ENCODE measurements around the gene PHACTR2. TPM values are rescaled to one million over a fixed set of nuclear protein-coding genes. Genes with fewer than 3 reads are reported as not detected.

PHACTR2 gene
- total and polyA plus RNA-seq, 4 donors = 4.0 to 23.8 (median 15.0) TPM

DNA sequence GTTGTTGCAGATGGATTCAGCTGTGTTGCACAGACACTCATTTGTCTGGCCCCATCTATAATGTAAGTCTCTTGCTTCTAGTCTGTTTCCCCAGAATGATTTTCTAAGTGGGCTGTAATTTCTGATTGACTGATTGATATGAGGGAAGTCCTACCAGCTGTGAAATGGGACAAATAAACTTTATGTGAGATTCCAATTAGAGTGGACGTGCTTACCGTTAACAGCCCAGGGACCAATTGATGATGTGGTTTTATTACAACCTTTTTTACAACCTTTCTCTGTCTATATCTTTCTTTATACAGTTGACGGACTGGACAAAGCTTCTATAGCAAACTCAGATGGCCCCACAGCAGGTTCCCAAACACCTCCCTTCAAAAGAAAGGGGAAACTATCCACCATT lies 33.9 kb downstream of the PHACTR2 start:
- no peak overlapping the region for H3K27ac ChIP-seq (ENCODE audit: low read depth in 1 of 2, low read length in 2 of 2)
- no peak for DNase-seq (ENCODE audit: low spot score)
- H3K4me3 ChIP-seq (ENCODE audit: low read depth in 1 of 3, low read length in 3 of 3) = no peak overlapping the region
- H3K4me1 ChIP-seq (ENCODE audit: control insufficient read depth in 4 of 4, insufficient read depth in 4 of 4, low read length in 3 of 4) = no peaks in the 10 kb centered on the region
- H3K9me3 ChIP-seq (ENCODE audit: control insufficient read depth in 4 of 4, low read length in 3 of 4) = no peaks in the 10 kb centered on the region
- no peaks in the 10 kb centered on the region for H3K27me3 ChIP-seq (ENCODE audit: control insufficient read depth in 4 of 4, insufficient read depth in 4 of 4, low read length in 3 of 4)
- no peak overlapping the region for H3K9ac ChIP-seq (ENCODE audit: low read depth in 1 of 2, low read length in 2 of 2)
- WGBS = 96% methylated on average over 3 of the region's 3 CpGs
- H3K36me3 ChIP-seq (ENCODE audit: control insufficient read depth in 4 of 4, insufficient read depth in 3 of 4, low read depth in 1 of 4, low read length in 3 of 4) = peaks cover 0 to 4% (median 3%) of the 10 kb centered on the region in 4 donors
- TF ChIP-seq, protein P1, sequence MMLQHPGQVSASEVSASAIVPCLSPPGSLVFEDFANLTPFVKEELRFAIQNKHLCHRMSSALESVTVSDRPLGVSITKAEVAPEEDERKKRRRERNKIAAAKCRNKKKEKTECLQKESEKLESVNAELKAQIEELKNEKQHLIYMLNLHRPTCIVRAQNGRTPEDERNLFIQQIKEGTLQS (IDR thresholded peaks at IDR 0.05) = no peak
- TF ChIP-seq EGR1 (IDR thresholded peaks at IDR 0.05; ENCODE audit: low read depth in 2 of 2) = no peak
- TF ChIP-seq, protein P2, sequence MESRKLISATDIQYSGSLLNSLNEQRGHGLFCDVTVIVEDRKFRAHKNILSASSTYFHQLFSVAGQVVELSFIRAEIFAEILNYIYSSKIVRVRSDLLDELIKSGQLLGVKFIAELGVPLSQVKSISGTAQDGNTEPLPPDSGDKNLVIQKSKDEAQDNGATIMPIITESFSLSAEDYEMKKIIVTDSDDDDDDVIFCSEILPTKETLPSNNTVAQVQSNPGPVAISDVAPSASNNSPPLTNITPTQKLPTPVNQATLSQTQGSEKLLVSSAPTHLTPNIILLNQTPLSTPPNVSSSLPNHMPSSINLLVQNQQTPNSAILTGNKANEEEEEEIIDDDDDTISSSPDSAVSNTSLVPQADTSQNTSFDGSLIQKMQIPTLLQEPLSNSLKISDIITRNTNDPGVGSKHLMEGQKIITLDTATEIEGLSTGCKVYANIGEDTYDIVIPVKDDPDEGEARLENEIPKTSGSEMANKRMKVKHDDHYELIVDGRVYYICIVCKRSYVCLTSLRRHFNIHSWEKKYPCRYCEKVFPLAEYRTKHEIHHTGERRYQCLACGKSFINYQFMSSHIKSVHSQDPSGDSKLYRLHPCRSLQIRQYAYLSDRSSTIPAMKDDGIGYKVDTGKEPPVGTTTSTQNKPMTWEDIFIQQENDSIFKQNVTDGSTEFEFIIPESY (IDR thresholded peaks at IDR 0.05) = no peak
- TF ChIP-seq, protein P3, sequence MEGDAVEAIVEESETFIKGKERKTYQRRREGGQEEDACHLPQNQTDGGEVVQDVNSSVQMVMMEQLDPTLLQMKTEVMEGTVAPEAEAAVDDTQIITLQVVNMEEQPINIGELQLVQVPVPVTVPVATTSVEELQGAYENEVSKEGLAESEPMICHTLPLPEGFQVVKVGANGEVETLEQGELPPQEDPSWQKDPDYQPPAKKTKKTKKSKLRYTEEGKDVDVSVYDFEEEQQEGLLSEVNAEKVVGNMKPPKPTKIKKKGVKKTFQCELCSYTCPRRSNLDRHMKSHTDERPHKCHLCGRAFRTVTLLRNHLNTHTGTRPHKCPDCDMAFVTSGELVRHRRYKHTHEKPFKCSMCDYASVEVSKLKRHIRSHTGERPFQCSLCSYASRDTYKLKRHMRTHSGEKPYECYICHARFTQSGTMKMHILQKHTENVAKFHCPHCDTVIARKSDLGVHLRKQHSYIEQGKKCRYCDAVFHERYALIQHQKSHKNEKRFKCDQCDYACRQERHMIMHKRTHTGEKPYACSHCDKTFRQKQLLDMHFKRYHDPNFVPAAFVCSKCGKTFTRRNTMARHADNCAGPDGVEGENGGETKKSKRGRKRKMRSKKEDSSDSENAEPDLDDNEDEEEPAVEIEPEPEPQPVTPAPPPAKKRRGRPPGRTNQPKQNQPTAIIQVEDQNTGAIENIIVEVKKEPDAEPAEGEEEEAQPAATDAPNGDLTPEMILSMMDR (IDR thresholded peaks at IDR 0.05; ENCODE audit: low read depth, low read length, missing input control) = no peak
- TF ChIP-seq JUND (IDR thresholded peaks at IDR 0.05) = no peak
- no peak for TF ChIP-seq GABPA (IDR thresholded peaks at IDR 0.05 in 1 of 2, conservative IDR thresholded peaks at IDR 0.05 in 1 of 2)
- no peak for TF ChIP-seq FOXA1 (IDR thresholded peaks at IDR 0.05)
- no peak for TF ChIP-seq HNF4A (conservative IDR thresholded peaks at IDR 0.05)
- TF ChIP-seq, protein P4, sequence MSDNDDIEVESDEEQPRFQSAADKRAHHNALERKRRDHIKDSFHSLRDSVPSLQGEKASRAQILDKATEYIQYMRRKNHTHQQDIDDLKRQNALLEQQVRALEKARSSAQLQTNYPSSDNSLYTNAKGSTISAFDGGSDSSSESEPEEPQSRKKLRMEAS (IDR thresholded peaks at IDR 0.05) = no peak
- TF ChIP-seq HNF4G (IDR thresholded peaks at IDR 0.05) = no peak
- no peak for TF ChIP-seq RAD21 (IDR thresholded peaks at IDR 0.05)
- TF ChIP-seq FOXA2 (IDR thresholded peaks at IDR 0.05) = no peak
- no peak for TF ChIP-seq YY1 (IDR thresholded peaks at IDR 0.05)
- TF ChIP-seq NR2F2 (IDR thresholded peaks at IDR 0.05) = no peak
- TF ChIP-seq, protein P5, sequence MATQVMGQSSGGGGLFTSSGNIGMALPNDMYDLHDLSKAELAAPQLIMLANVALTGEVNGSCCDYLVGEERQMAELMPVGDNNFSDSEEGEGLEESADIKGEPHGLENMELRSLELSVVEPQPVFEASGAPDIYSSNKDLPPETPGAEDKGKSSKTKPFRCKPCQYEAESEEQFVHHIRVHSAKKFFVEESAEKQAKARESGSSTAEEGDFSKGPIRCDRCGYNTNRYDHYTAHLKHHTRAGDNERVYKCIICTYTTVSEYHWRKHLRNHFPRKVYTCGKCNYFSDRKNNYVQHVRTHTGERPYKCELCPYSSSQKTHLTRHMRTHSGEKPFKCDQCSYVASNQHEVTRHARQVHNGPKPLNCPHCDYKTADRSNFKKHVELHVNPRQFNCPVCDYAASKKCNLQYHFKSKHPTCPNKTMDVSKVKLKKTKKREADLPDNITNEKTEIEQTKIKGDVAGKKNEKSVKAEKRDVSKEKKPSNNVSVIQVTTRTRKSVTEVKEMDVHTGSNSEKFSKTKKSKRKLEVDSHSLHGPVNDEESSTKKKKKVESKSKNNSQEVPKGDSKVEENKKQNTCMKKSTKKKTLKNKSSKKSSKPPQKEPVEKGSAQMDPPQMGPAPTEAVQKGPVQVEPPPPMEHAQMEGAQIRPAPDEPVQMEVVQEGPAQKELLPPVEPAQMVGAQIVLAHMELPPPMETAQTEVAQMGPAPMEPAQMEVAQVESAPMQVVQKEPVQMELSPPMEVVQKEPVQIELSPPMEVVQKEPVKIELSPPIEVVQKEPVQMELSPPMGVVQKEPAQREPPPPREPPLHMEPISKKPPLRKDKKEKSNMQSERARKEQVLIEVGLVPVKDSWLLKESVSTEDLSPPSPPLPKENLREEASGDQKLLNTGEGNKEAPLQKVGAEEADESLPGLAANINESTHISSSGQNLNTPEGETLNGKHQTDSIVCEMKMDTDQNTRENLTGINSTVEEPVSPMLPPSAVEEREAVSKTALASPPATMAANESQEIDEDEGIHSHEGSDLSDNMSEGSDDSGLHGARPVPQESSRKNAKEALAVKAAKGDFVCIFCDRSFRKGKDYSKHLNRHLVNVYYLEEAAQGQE (IDR thresholded peaks at IDR 0.05) = no peak
- TF ChIP-seq SP1 (IDR thresholded peaks at IDR 0.05) = no peak
- no peak for TF ChIP-seq RXRA (IDR thresholded peaks at IDR 0.05)
